Body of pancreas (tissue), 4 donors: ENCODE results near the gene PRDM8.

Experiments
- POLR2A ChIP-seq, 3 donors: fragments of 450-650 bp; IDR thresholded peaks; one replicate each; pipeline ENCODE4 v1.6.1; 2016; ENCODE audit warnings: antibody characterized with exemption in 3 of 3, mild to moderate bottlenecking in 2 of 3
- TF ChIP-seq, protein P1 (sequence below), 7 experiments: fragments of 450-650 bp in 4 of 7; fragments of 200-600 bp in 3 of 7; sonication (generic) in 3 of 7; IDR thresholded peaks; one replicate each; pipeline ENCODE4 v1.5.1; 2016 to 2019; ENCODE audit warnings: antibody characterized with exemption in 7 of 7

DNA sequence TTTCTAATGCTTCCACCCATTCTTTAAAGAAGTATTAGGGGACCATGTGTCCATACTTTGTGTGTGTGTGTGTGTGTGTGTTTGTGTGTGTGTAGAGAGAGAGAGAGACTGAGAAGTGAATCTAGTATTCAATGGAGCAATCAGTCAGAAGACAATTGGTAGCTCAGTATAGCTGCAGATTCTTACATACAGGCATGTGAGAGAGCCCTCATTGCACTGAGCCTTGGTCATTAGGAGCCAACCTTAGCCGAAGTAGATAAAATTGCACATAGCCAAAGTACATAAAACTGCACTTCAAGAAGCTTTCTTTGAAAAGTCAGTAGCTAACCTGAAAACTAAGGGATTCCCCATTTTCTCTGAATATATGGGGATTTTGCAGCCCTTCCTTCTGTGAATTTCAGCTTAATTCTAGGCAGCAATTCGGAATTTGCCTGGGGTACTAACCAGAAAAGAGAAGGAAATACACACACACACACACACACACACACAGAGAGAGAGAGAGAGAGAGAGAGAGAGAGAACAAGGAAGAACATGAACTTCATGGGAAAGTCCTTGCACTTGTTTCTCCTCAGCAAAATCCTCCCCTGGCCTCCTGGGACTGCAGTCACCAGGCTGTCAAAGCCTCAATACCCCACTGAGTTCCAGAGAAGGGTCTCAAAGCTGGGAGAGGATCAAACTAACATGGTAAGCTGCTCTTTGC lies 1.7 kb upstream of the PRDM8 start:
- TF ChIP-seq, protein P1, sequence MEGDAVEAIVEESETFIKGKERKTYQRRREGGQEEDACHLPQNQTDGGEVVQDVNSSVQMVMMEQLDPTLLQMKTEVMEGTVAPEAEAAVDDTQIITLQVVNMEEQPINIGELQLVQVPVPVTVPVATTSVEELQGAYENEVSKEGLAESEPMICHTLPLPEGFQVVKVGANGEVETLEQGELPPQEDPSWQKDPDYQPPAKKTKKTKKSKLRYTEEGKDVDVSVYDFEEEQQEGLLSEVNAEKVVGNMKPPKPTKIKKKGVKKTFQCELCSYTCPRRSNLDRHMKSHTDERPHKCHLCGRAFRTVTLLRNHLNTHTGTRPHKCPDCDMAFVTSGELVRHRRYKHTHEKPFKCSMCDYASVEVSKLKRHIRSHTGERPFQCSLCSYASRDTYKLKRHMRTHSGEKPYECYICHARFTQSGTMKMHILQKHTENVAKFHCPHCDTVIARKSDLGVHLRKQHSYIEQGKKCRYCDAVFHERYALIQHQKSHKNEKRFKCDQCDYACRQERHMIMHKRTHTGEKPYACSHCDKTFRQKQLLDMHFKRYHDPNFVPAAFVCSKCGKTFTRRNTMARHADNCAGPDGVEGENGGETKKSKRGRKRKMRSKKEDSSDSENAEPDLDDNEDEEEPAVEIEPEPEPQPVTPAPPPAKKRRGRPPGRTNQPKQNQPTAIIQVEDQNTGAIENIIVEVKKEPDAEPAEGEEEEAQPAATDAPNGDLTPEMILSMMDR (IDR thresholded peaks at IDR 0.05), result no peak
- no peak for TF ChIP-seq POLR2A (IDR thresholded peaks at IDR 0.05)
